Bronchial epithelial cell (primary cell): ENCODE results near the gene ENTR1. TPM values are rescaled to one million over a fixed set of nuclear protein-coding genes. Genes with fewer than 3 reads are reported as not detected.
A peak's percentile ranks its signal among the peaks of the same experiment; 100 is the strongest.
"Not testable (repeated sequence)": the region's sequence is repeated elsewhere in the genome, so short reads cannot be mapped to it uniquely, and the experiment has no call there.

Source experiments
- DNase-seq: peaks from one replicate; pipeline ENCODE4 v3.0.0-alpha.2; 2010; ENCODE audit warnings: low read depth
- FAIRE-seq: peaks from 2 replicates; lab custom pipeline; 2011; peaks lifted over from hg19 to GRCh38; lab: Jason Lieb, UNC
- H3K27me3 ChIP-seq: 2 replicates; pipeline ENCODE4 v1.5.1; 2011; ENCODE audit warnings: low read length; ENCODE audit not compliant: control insufficient read depth, insufficient read depth
- H3K36me3 ChIP-seq: 2 replicates; pipeline ENCODE4 v1.5.1; 2011; ENCODE audit warnings: low read length; ENCODE audit not compliant: control insufficient read depth, insufficient read depth
- H3K4me3 ChIP-seq: 2 replicates; pipeline ENCODE4 v1.5.1; 2011; ENCODE audit warnings: mild to moderate bottlenecking, low read depth, low read length, control low read depth
- CTCF ChIP-seq: IDR thresholded peaks from 2 replicates; pipeline ENCODE4 v1.5.1; 2011; ENCODE audit warnings: mild to moderate bottlenecking, moderate library complexity, low read length, control low read depth, inconsistent platforms; ENCODE audit not compliant: insufficient read depth, severe bottlenecking
- total RNA-seq: library from RNA; depleted of rRNA; stranded (reverse); fragments of >200 nt; gene quantifications from 2 replicates; pipeline ENCODE4 v1.2.1, GENCODE V29; 2014

ENTR1 gene
- total RNA-seq, 1 donor from 2014 or later: 89.0 TPM

- peak overlapping the region; percentile 96 for H3K4me3 ChIP-seq
- no peaks in the 10 kb centered on the region for H3K27me3 ChIP-seq
- DNase-seq (peak; percentile 7), FAIRE-seq (no peak)
- TF ChIP-seq CTCF: peak; percentile 1
- H3K36me3 ChIP-seq: peaks cover 37% of the 10 kb centered on the region
Measured at GRCh38 chr9:136409557-136410455, 608 bp downstream of the ENTR1 start.

- FAIRE-seq: no peak
- Histone ChIP-seq H3K27me3 (no peaks in the 10 kb centered on the region), H3K4me3 (no peak overlapping the region), H3K36me3 (peaks cover 32% of the 10 kb centered on the region)
- TF ChIP-seq CTCF: no peak
- no peak for DNase-seq
Measured at GRCh38 chr9:136407911-136408310, 2.5 kb downstream of the ENTR1 start.

GRCh38 chr9:136407061-136407460 lies 3.4 kb downstream of the ENTR1 start:
- not testable (repeated sequence) for H3K27me3 ChIP-seq, DNase-seq, FAIRE-seq, H3K4me3 ChIP-seq
- peaks cover 32% of the 10 kb centered on the region for H3K36me3 ChIP-seq

- not testable (repeated sequence) for FAIRE-seq, H3K4me3 ChIP-seq, DNase-seq, H3K27me3 ChIP-seq
- H3K36me3 ChIP-seq: peaks cover 32% of the 10 kb centered on the region
Measured at GRCh38 chr9:136405904-136406303, 4.5 kb downstream of the ENTR1 start.

- no peak for TF ChIP-seq CTCF
- no peaks in the 10 kb centered on the region for H3K27me3 ChIP-seq
- DNase-seq (no peak), FAIRE-seq (no peak)
- no peak overlapping the region for H3K4me3 ChIP-seq
- peaks cover 32% of the 10 kb centered on the region for H3K36me3 ChIP-seq
Measured at GRCh38 chr9:136405481-136405880, 4.9 kb downstream of the ENTR1 start.

GRCh38 chr9:136404801-136405136 lies 5.6 kb downstream of the ENTR1 start:
- Histone ChIP-seq H3K4me3 (no peak overlapping the region), H3K36me3 (peaks cover 32% of the 10 kb centered on the region), H3K27me3 (no peaks in the 10 kb centered on the region)
- DNase-seq: no peak
- no peak for FAIRE-seq
- TF ChIP-seq CTCF: no peak
